ENCODE data around the gene CETN2.
A peak's percentile ranks its signal among the peaks of the same experiment; 100 is the strongest.
"Not testable (repeated sequence)": the region's sequence is repeated elsewhere in the genome, so short reads cannot be mapped to it uniquely, and the experiment has no call there.

Gene CETN2

DNA sequence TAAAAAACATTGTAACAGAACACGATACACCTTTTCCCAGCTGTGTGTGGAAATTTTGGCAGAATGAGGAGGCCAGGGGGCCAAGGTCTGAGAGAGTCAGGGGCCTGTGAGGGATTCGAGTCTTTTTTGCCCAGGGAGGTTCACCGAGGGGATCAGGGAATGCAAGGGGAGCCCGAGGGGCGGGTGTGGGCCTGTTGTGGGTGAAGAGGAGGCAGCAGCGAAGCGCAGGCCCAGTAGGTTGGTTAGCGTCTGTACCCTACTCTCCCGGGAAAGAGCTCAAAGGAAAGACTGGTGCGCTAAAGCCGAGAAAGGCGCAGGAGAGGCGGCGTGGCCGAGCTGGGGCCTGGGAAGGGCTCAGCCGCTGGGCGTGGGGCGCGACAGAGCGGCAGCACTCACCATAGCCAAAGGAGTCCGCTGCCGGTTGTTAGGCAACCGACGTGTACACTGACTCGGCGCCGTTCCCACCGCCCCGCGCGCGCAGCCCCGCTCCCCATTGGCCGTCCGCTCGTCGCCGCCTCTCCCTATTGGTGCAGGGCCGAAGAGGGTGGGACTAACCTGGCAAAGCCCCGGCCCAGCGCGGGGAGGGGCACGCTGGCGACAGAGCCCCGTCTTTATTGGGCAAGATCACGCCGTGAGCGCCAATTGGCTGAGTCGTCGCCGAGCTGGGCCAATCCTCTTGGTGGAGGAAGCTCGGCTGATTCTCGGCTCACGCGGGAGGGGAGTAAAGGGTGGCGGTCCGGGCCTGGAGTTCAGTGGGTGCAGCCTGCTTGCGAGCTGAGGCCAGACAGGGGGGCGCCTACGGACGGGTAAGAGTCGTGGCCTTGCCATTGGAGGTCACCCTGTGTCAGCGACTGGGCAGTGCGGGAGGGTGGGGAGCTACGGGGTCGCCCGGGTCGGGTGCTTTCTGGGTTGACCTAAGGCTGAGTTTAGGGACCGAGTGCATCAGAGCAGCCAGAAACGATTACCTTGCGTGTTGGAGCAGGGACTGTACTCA lies at the start of gene CETN2, which contains the start of gene NSDHL:
TSS of gene CETN2 (minus strand) at position 446 of the 994 bp plus-strand sequence. CDS start at position 399, 47 bp downstream.
TSS of gene NSDHL (plus strand) at position 752 of the 994 bp plus-strand sequence. CDS start 15,262 bp downstream, outside the sequence.
- DNase-seq = peak; percentile 93

- no peak for DNase-seq
These were observed 48.6 kb upstream of the CETN2 start for GRCh38 chrX:152878976-152879755.

GRCh38 chrX:152876931-152877840 lies 46.6 kb upstream of the CETN2 start:
- DNase-seq = no peak

DNA sequence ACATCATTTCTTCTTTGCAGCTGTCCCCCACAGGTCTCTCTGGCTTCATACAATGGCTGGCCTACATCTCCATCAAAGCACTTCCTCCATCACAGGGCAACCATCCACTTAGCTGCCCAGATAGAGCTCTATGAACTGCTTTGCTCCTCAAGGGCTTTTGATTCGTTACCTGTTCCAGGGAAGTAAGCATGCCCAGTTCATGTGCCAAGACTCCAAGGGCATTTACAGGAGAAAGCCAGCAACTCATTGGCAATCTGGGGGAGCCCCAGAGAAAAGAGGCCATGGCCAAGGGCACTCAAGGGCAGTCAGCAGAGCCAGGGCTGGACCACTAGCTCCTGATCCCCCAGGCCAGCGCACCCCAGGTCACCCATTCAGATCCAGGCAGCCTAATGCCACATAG lies 42.8 kb upstream of the CETN2 start:
- DNase-seq = no peak

DNA sequence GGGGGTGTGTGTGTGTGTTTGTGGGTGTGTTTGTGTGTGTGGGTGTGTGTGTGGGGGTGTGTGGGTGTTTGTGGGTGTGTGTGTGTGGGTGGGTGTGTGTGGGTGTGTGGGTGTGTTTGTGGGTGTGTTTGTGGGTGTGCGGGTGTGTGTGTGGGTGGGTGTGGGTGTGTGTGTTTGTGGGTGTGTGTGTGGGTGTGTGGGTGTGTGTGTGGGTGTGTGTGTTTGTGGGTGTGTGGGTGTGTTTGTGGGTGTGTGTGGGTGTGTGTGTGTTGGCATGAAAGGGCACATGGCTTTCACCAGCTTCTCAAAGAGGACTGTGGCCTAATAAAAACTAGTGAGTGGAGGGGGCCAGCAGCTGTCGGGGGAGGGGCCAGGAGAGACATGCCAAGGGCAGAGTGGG lies 42.0 kb upstream of the CETN2 start:
- DNase-seq = no peak

DNA sequence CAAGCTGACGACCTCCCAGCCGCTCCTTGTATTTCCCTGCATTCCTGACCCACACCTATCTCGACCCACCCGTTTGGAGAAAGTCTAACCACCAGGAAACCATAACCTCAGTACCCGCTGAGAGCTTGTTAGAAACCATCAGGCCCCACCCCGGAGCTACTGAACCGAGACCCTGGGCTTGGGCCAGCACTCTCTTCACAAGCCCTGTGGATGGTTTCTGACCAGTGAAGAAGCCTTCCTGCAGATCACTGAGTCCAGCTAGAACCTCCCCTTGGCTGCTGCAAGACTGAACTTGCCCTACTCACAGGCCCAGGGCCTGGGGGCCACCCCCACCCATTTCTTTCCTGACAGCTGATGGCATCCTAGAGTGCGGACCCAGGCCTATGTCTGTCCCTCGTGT lies 40.7 kb upstream of the CETN2 start:
- DNase-seq = no peak

DNA sequence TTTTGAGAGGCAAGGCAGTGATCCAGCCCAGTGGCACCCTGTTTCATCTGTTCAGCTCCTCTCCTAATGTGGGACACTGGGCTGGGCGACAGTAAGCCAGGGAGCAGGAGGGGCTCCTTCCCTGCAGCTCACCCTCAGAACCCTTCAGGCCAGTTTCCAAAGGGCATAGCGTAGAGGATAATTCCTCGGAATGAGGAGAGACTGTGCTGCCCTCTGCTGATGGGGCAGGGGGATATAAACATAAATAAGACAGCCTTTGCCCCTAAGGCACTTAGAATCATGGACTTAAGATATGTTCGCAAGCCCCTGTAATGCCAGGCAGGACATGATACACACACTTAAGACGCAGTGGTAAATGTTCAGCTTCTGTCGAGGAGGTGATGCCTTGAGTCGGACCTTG lies 39.4 kb upstream of the CETN2 start:
- no peak for DNase-seq

DNA sequence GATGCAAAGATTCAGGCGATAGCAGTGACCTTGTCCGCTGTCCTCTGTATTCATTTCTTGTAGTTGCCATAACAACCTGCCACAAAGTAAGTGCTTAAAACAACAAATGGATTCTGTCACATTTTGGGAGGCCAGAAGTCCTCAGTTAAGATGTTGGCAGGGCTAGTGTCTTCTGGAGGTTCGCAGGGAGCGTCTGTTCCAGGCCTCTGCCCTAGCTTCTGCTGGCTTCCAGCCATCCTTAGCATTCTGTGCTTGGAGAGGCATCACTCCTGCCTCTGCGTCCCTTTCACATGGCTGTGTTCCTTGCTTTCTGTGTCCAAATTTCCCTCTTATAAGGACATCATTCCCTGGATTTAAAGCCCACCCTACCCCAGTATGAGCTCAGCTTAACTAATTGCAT lies 35.8 kb upstream of the CETN2 start:
- DNase-seq = no peak

- no peak for DNase-seq
These were observed 34.8 kb upstream of the CETN2 start for GRCh38 chrX:152865232-152865920.

- no peak for DNase-seq
These were observed 31.3 kb upstream of the CETN2 start for GRCh38 chrX:152861826-152862225.

DNA sequence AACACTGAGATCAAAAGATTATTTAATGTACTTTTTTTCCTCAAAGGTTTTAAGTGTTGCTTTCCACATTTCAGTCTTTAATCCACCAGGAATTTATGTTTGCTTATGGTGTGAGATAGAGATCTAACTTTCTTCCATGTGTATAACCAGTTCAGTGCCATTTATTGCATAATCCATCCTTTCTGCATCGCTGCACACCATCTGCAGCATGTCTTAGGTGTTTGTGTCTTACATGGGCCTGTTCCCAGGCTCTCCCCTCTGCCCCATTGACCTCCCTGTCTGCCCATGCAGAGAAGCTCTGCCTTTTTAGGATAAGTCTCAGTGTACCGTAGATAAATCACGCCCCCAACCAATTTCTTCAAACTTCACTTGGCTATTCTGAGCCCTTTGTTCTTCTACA lies 30.6 kb upstream of the CETN2 start:
- no peak for DNase-seq

DNA sequence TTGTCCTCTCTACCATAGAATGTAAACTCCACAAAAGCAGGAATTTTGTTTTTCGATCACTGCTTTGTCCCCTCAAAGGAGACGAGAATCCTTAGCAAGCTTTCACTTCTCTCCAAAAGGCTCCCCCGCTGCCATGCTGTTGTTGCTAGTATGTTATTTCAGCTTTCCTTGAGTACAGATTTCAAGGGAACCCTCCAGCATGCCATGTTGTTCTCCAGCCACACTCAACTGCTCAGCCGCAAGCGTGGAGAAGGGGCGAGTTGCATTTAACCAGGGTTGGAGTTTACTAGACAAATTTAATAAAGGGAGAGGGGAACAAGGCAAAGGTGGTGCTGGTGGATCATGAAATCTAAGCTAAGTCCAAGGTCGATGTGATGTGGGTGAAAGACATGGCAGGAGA lies 23.4 kb upstream of the CETN2 start:
- DNase-seq = no peak

- no peak for DNase-seq
These were observed 19.9 kb upstream of the CETN2 start for GRCh38 chrX:152850465-152850864.

- DNase-seq = no peak
These were observed 16.7 kb upstream of the CETN2 start for GRCh38 chrX:152847281-152847680.

GRCh38 chrX:152845618-152846240 lies 15.2 kb upstream of the CETN2 start:
- DNase-seq = no peak

DNA sequence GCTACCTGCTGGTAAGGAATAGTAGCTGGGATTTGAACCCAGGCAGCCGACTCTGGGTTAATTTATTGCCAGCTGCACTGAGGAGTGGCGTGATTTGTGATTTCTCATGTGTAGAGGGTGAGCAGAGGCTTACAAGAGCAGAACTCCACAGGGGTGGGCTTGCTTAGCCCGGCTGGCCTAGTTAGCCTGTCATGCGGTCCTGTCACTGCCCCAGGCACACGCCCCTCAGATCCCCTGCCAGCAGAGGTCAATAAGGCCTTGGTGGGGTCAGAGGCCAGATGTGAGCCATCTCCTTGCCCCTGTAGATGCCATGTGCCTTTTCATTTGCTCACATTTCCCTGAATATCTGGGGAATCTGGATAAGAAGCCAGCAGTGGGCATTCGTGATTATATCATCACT lies 13.7 kb upstream of the CETN2 start:
- DNase-seq = no peak

DNA sequence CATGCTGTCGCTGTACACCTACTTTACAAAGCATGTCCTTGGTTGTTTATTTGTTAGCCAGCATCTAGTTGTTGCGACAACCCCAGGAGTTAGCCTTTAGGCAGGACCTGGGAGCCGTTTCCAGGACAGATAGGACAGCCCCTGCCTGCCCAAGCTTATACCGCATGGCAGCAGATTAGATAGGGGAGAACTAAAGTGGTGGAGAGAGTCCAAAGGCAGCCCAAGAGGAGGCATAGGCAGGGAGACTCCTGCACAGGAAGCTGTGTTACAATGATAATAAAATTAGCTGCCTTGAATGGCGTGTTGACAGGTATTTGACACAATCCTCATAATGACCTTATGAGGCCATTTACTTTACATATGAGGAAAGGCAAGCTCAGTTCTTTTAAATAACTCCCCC lies 13.3 kb upstream of the CETN2 start:
- no peak for DNase-seq

- no peak for DNase-seq
These were observed 12.3 kb upstream of the CETN2 start for GRCh38 chrX:152842772-152843338.

- not testable (repeated sequence) for DNase-seq
These were observed 4.9 kb upstream of the CETN2 start for GRCh38 chrX:152835470-152835869.

DNA sequence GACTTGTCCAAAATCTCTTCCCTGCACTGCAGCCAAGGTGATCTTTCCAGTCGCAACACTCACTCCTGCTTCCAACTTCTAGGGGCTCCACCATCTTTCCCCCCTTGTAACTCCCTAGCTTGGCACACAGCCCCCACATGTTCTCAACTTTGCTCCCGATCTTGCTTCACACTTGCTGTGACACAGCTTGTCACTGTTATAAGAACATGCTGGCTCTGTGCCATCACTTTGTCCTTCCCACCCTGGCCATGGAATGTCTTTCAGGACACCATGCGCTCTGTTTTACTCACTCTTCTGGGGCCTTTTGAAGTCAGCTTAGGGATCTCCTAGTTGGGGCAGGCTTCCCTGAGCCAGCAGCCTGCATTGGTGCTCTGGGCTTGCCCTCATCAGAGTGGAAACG lies 2.8 kb upstream of the CETN2 start:
- no peak for DNase-seq

GRCh38 chrX:152832520-152832919 lies 2.0 kb upstream of the CETN2 start:
- DNase-seq = no peak

Data from suppressor macrophage treated with lipopolysaccharide for 4 hours (primary cell).